Mesendoderm (in vitro differentiated cells): Measurements from ENCODE around the gene AP3D1. TPM values are rescaled to one million over a fixed set of nuclear protein-coding genes. Genes with fewer than 3 reads are reported as not detected.
"Not testable (repeated sequence)": the region's sequence is repeated elsewhere in the genome, so short reads cannot be mapped to it uniquely, and the experiment has no call there.

Source experiments
- DNase-seq: peaks from one replicate; pipeline ENCODE4 v3.0.0; 2013
- H2AK5ac ChIP-seq: 2 replicates; pipeline ENCODE4 v1.6.1; 2013; ENCODE audit warnings: low read length, inconsistent platforms
- H2BK120ac ChIP-seq: 2 replicates; pipeline ENCODE4 v1.6.1; 2013; ENCODE audit warnings: low read depth, mild to moderate bottlenecking, low read length, moderate library complexity, mixed read lengths
- H2BK15ac ChIP-seq: replicated peaks from 2 replicates; pipeline ENCODE4 v1.6.1; 2013; ENCODE audit warnings: low read depth, mild to moderate bottlenecking, moderate library complexity
- H2BK5ac ChIP-seq: 2 replicates; pipeline ENCODE4 v1.6.1; 2013; ENCODE audit warnings: low read length, inconsistent platforms
- H3K18ac ChIP-seq: 2 replicates; pipeline ENCODE4 v1.6.1; 2013; ENCODE audit warnings: mild to moderate bottlenecking, low read length, mixed read lengths
- H3K23ac ChIP-seq: one replicate; pipeline ENCODE4 v1.6.1; 2013; ENCODE audit warnings: low read length
- H3K27ac ChIP-seq: 2 replicates; pipeline ENCODE4 v1.5.1; 2013; ENCODE audit warnings: low read depth, mild to moderate bottlenecking, inconsistent platforms, low read length, moderate library complexity
- H3K27me3 ChIP-seq: 2 replicates; pipeline ENCODE4 v1.6.1; 2013; ENCODE audit warnings: low read length, control low read depth, mild to moderate bottlenecking, inconsistent platforms; ENCODE audit not compliant: insufficient read depth, poor library complexity
- H3K36me3 ChIP-seq: 2 replicates; pipeline ENCODE4 v1.6.1; 2013; ENCODE audit warnings: low read length, inconsistent platforms; ENCODE audit not compliant: control insufficient read depth, insufficient read depth
- H3K4ac ChIP-seq: one replicate; pipeline ENCODE4 v1.6.1; 2013; ENCODE audit warnings: low read depth, mild to moderate bottlenecking, low read length, moderate library complexity
- H3K4me1 ChIP-seq: 2 replicates; pipeline ENCODE4 v1.6.1; 2013; ENCODE audit warnings: low read depth, low read length, inconsistent platforms; ENCODE audit not compliant: control insufficient read depth
- H3K4me2 ChIP-seq: 2 replicates; pipeline ENCODE4 v1.6.1; 2013; ENCODE audit warnings: low read length
- H3K4me3 ChIP-seq: 2 replicates; pipeline ENCODE4 v1.5.1; 2013; ENCODE audit warnings: mild to moderate bottlenecking, low read length
- H3K56ac ChIP-seq: one replicate; pipeline ENCODE4 v1.6.1; 2013; ENCODE audit warnings: low read length
- H3K79me1 ChIP-seq: 2 replicates; pipeline ENCODE4 v1.6.1; 2013; ENCODE audit warnings: low read length, inconsistent platforms
- H3K79me2 ChIP-seq: 2 replicates; pipeline ENCODE4 v1.6.1; 2013; ENCODE audit warnings: mild to moderate bottlenecking, low read length; ENCODE audit not compliant: control insufficient read depth, insufficient read depth
- H3K9ac ChIP-seq: 2 replicates; pipeline ENCODE4 v1.6.1; 2013; ENCODE audit warnings: low read length, inconsistent platforms
- H4K5ac ChIP-seq: one replicate; pipeline ENCODE4 v1.6.1; 2013; ENCODE audit warnings: low read length
- H4K8ac ChIP-seq: one replicate; pipeline ENCODE4 v1.6.1; 2013; ENCODE audit warnings: low read depth, mild to moderate bottlenecking, control low read depth, low read length, moderate library complexity
- WGBS: extraction: QIAGEN DNeasy Blood & Tissue Kit; methylation state at CpG from one replicate; pipeline ENCODE4 v1.1.7; 2013; ENCODE audit warnings: low lambda C conversion rate, missing lambda C conversion rate; ENCODE audit not compliant: insufficient coverage; ENCODE audit errors: extremely low coverage; 5-methylcytosine and 5-hydroxymethylcytosine counted together
- polyA plus RNA-seq, 2 experiments: library from polyadenylated mRNA; stranded (reverse); fragments of 200-250 nt; gene quantifications; one replicate each; pipeline ENCODE4 v1.2.3, GENCODE V29; 2013

Gene AP3D1
- 92.2 TPM for polyA plus RNA-seq (2013, experiment 1 of 2)
- polyA plus RNA-seq (2013, experiment 2 of 2): 92.6 TPM

DNA sequence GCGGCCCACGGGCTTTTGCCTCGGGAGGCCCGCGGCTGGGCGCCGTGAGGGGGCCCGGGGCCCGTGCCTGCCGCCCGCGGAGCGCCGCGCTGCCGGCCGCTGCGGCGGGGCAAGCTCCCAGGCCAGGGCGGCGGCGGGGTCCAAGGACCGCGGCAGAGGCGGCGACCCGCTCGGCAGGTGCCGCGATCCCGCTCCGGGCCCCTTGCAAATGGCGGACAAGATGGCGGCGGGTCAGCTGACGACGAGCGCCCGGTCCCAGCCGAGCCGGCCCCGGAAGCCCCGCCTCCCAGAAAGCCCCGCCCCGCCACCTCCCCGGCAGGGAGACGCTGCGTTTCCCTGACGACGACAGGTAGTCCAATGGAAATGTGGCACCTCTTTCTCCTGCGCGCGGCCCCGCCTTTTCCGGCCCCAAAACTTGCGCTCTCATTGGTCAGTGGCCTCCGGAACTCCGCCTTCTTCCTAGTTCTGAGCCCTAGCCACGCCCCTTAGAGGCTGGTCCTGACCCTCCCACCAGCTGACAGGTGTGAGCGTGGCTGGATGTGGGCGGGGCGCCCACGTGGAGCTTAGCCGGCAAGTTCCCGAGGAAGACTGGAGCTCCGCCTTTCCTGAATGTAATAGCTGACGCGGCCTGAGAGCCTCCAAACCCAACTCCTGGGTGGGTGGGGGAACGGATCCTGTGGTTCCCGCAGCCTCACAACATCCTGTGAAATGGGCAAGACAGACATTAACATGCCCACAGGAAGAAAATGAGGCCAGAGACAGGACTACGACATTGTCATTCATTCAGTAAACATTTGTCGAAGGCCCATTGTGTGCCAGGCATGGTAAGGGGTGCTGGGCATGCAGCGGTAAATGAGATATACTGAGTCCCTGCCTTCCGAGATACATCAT lies at the start of gene AP3D1:
AP3D1 (minus strand) TSS at position 228 of the 891 bp plus-strand sequence. CDS start 232 bp downstream, outside the sequence.
- H2BK5ac ChIP-seq: no peak within 1 kb of the TSS
- H2AK5ac ChIP-seq: no peak within 1 kb of the TSS
- no peak within 1 kb of the TSS for H4K5ac ChIP-seq
- no CpG with 5 or more reads among the region's 74 CpGs for WGBS
- peak; percentile 100 for DNase-seq
- peaks cover 7% of the 10 kb centered on the region for H3K4me1 ChIP-seq
- H3K9ac ChIP-seq: peak within 1 kb of the TSS; percentile 99
- peak within 1 kb of the TSS; percentile 89 for H3K18ac ChIP-seq
- H3K23ac ChIP-seq: peak within 1 kb of the TSS; percentile 94
- H2BK15ac ChIP-seq: no peak within 1 kb of the TSS
- H3K27ac ChIP-seq: peak within 1 kb of the TSS; percentile 63
- H3K4ac ChIP-seq: peak within 1 kb of the TSS; percentile 76
- no peak within 1 kb of the TSS for H4K8ac ChIP-seq
- peak within 1 kb of the TSS; percentile 92 for H3K4me2 ChIP-seq
- peak within 1 kb of the TSS; percentile 98 for H3K4me3 ChIP-seq
- no peak within 1 kb of the TSS for H2BK120ac ChIP-seq
- no peaks in the 10 kb centered on the region for H3K36me3 ChIP-seq
- peaks cover 5% of the 10 kb centered on the region for H3K79me1 ChIP-seq
- H3K27me3 ChIP-seq: no peaks in the 10 kb centered on the region
- peaks cover 42% of the 10 kb centered on the region for H3K79me2 ChIP-seq
- peak within 1 kb of the TSS; percentile 100 for H3K56ac ChIP-seq

- not testable (repeated sequence) for H2BK15ac ChIP-seq, H3K56ac ChIP-seq, H3K4me1 ChIP-seq, H3K36me3 ChIP-seq, H3K27me3 ChIP-seq, H3K79me1 ChIP-seq, H3K4ac ChIP-seq, H2BK5ac ChIP-seq, H3K18ac ChIP-seq, H3K4me3 ChIP-seq, H3K4me2 ChIP-seq, H3K23ac ChIP-seq, H3K27ac ChIP-seq, H3K79me2 ChIP-seq, H3K9ac ChIP-seq, H2AK5ac ChIP-seq, H4K8ac ChIP-seq, H2BK120ac ChIP-seq, H4K5ac ChIP-seq
- DNase-seq: peak; percentile 28
- WGBS: 100% methylated on average over 37 of the region's 50 CpGs
Observed at GRCh38 chr19:2200624-2201294, 49.4 kb upstream of the AP3D1 start.

DNA sequence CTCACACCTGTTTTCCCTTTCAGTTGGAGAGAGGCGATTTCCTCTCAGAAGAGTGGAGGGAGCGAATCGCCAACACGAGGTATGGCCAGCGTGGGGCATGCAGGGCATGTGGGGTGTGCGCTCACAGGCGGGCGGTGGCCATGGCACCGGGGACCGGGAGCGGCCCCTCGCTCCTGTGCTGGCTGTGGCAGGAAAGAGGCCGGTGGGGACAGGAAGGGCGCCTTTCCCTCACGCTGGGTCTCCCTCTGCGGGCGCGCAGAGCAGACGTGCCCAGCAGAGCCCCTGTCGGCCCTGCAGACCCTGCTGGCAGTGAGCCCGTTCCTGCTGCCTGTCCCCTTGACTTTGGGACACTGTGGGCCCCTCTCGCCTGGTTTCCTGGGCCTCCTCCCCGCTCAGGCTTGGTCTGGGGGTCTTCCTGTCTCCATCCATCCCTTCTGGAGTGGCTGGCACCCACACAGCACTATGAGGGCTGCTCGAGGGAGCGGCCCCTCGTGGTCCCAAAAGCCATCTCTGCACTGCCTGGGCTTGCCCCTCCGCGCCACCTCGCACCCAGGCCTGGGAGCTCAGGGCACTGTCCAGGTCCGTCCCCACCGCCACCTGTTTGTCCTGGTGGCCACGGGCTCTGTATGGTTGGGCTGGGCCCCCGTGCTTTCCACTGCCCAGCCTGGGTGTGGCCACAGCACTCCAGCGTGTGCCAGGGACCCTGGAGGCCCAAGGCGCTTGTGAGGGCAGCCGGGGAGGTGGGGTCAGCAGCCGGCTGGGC lies 48.7 kb upstream of the AP3D1 start:
- no peak overlapping the region for H2BK15ac ChIP-seq
- no peak overlapping the region for H3K9ac ChIP-seq
- H3K18ac ChIP-seq: no peak overlapping the region
- H3K79me2 ChIP-seq: peaks cover 1% of the 10 kb centered on the region
- WGBS: no CpG with 5 or more reads among the region's 37 CpGs
- H2BK120ac ChIP-seq: no peak overlapping the region
- no peak for DNase-seq
- H3K23ac ChIP-seq: no peak overlapping the region
- H4K8ac ChIP-seq: no peak overlapping the region
- peaks cover 1% of the 10 kb centered on the region for H3K36me3 ChIP-seq
- no peak overlapping the region for H2AK5ac ChIP-seq
- no peak overlapping the region for H3K4me3 ChIP-seq
- no peak overlapping the region for H3K27ac ChIP-seq
- peaks cover 6% of the 10 kb centered on the region for H3K79me1 ChIP-seq
- H4K5ac ChIP-seq: no peak overlapping the region
- H3K4me1 ChIP-seq: no peaks in the 10 kb centered on the region
- H2BK5ac ChIP-seq: no peak overlapping the region
- no peak overlapping the region for H3K4me2 ChIP-seq
- no peak overlapping the region for H3K56ac ChIP-seq
- H3K27me3 ChIP-seq: no peaks in the 10 kb centered on the region
- H3K4ac ChIP-seq: no peak overlapping the region

DNA sequence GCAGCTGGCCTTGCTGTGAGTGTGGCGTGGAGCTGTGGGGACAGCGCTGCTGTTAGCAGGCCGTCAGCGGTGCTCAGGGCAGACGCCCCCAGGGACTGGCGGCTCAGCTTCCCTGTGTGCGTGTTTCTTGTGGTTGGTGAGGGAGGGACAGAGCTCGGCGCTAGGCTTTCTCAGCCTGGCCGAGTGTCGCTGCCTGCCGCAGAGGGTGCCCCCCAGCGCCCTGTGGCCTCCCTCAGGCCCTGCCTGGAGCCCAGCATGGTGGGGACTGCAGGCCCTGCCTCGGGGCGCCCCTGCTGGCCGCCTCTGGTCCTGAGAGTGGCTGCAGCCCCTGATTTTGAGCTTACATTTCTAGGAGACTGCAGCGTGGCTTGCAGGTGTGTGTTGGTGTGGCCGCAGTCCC lies 47.8 kb upstream of the AP3D1 start:
- Histone ChIP-seq H2BK5ac (no peak overlapping the region), H3K4me2 (no peak overlapping the region), H3K36me3 (no peaks in the 10 kb centered on the region), H3K9ac (no peak overlapping the region), H3K27ac (no peak overlapping the region), H3K4me1 (no peaks in the 10 kb centered on the region), H2BK120ac (no peak overlapping the region), H2AK5ac (no peak overlapping the region), H3K27me3 (no peaks in the 10 kb centered on the region), H4K5ac (no peak overlapping the region), H3K79me2 (peaks cover 1% of the 10 kb centered on the region), H3K4ac (no peak overlapping the region), H4K8ac (no peak overlapping the region), H3K79me1 (peaks cover 6% of the 10 kb centered on the region), H3K4me3 (no peak overlapping the region), H3K56ac (peak overlapping the region; percentile 25), H2BK15ac (no peak overlapping the region), H3K18ac (no peak overlapping the region), H3K23ac (no peak overlapping the region)
- WGBS: no CpG with 5 or more reads among the region's 18 CpGs
- DNase-seq: peak; percentile 54

GRCh38 chr19:2198317-2198716 lies 47.0 kb upstream of the AP3D1 start:
- Histone ChIP-seq H3K79me1 (peaks cover 6% of the 10 kb centered on the region), H3K27ac (no peak overlapping the region), H3K4me2 (no peak overlapping the region), H2BK15ac (no peak overlapping the region), H3K56ac (no peak overlapping the region), H4K5ac (no peak overlapping the region), H3K27me3 (no peaks in the 10 kb centered on the region), H3K4me3 (no peak overlapping the region), H3K4me1 (no peaks in the 10 kb centered on the region), H3K18ac (no peak overlapping the region), H3K79me2 (peaks cover 1% of the 10 kb centered on the region), H3K4ac (no peak overlapping the region), H3K23ac (no peak overlapping the region), H4K8ac (no peak overlapping the region), H3K36me3 (peaks cover 3% of the 10 kb centered on the region), H2AK5ac (no peak overlapping the region), H3K9ac (no peak overlapping the region), H2BK5ac (no peak overlapping the region), H2BK120ac (no peak overlapping the region)
- no CpG with 5 or more reads among the region's 22 CpGs for WGBS
- DNase-seq: no peak
